Neuron (in vitro differentiated cells): ENCODE results near the gene STIM1.

ENCODE experiments used
- H2AFZ ChIP-seq: one replicate; pipeline ENCODE4 v1.6.1; 2013; ENCODE audit warnings: low read depth, mild to moderate bottlenecking, inconsistent platforms, low read length, moderate library complexity
- H3K27me3 ChIP-seq: one replicate; pipeline ENCODE4 v1.6.1; 2013; ENCODE audit warnings: low read length; ENCODE audit not compliant: insufficient read depth
- H3K36me3 ChIP-seq: one replicate; pipeline ENCODE4 v1.6.1; 2013; ENCODE audit warnings: low read length; ENCODE audit not compliant: insufficient read depth
- H3K4me1 ChIP-seq: one replicate; pipeline ENCODE4 v1.6.1; 2013; ENCODE audit warnings: low read length; ENCODE audit not compliant: insufficient read depth
- H3K4me3 ChIP-seq: 2 replicates; pipeline ENCODE4 v1.5.1; 2013; ENCODE audit warnings: mild to moderate bottlenecking, low read length, moderate library complexity
- H3K9me3 ChIP-seq: one replicate; pipeline ENCODE4 v1.6.1; 2013; ENCODE audit warnings: low read length

Gene STIM1

DNA sequence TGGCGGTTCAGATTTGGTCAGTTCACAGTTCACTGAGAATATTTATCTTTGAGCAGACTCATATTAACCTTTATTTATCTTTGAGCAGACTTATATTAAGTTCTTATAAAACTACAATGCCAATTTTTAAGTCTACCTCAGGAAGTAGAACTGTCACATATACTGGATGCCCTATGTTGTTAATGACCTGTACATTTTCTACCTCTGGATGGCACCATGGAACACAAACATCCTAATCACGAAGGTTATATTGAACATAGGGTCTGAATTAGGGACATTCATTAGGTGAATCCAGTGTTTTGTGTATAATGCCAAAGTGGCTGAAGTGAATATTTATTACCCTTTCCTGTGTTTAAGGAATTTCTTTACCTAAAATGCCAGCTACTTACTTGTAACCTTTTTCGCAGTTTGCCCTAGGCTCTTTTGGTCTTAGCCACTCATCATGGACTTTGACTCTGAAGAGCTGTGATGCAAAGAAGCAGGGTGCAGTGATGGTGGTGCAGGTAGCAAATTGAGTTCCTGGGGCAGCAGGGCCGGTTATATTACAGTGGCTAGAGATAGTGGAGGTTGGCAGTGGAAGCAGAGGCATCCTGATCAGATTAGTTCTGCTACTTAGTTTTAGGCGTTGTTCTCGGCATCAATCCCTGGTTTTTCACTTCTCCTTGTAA is 71.8 kb downstream of the STIM1 start:
- H3K9me3 ChIP-seq = no peaks in the 10 kb centered on the region

GRCh38 chr11:3929232-3929631 is 73.8 kb downstream of the STIM1 start:
- no peaks in the 10 kb centered on the region for H3K36me3 ChIP-seq
- H3K9me3 ChIP-seq = no peaks in the 10 kb centered on the region
- H3K27me3 ChIP-seq = no peaks in the 10 kb centered on the region
- H3K4me3 ChIP-seq = no peak overlapping the region
- H2AFZ ChIP-seq = no peak overlapping the region
- H3K4me1 ChIP-seq = no peaks in the 10 kb centered on the region

More for the DNA sequence above, 71.8 kb downstream of the STIM1 start:
- no peaks in the 10 kb centered on the region for H3K4me1 ChIP-seq
- H3K36me3 ChIP-seq = no peaks in the 10 kb centered on the region
- no peak overlapping the region for H2AFZ ChIP-seq
- H3K4me3 ChIP-seq = no peak overlapping the region
- H3K27me3 ChIP-seq = no peaks in the 10 kb centered on the region

DNA sequence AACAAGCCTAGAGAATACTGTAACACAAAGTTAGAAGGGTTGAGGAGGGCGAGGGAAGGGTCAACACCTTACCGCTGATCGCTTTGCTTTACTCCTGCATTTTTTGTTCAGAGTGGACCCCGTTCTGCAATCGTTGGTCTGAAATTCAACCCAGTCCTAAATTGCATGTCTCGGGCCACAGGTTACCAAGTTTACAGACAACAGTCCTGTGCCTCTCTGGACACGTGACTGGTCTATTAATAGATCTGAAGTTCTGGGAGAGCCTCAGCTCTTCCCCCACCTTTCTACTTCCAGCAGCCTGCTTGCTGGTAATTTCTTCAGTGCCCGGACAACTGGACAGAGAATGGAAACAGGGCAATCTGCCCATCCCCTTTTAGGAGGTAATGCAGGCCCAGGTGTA is 74.2 kb downstream of the STIM1 start:
- Histone ChIP-seq H3K36me3 (no peaks in the 10 kb centered on the region), H3K4me3 (no peak overlapping the region), H3K9me3 (no peaks in the 10 kb centered on the region), H3K27me3 (no peaks in the 10 kb centered on the region), H3K4me1 (no peaks in the 10 kb centered on the region), H2AFZ (no peak overlapping the region)

DNA sequence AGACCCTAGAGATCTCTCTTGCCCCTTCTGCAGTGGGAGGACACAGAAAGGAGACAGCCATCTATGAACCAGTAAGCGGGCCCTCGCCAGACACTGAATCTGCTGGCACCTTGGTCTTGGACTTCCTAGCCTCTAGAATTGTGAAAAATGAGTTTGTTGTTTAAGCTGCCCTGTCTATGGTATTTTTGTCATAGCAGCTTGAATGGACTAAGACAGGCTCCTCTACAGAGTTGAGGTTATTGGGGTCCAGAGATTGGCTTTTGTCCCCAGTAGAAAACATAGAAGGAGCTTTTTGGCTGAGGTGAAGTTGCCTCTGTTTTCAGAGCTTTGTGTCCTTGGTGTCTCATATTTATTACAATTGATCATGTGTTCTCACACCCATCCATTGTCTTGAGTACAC is 77.2 kb downstream of the STIM1 start:
- Histone ChIP-seq H3K27me3 (no peaks in the 10 kb centered on the region), H3K4me1 (no peaks in the 10 kb centered on the region), H3K9me3 (no peaks in the 10 kb centered on the region), H3K4me3 (no peak overlapping the region), H2AFZ (no peak overlapping the region), H3K36me3 (no peaks in the 10 kb centered on the region)

DNA sequence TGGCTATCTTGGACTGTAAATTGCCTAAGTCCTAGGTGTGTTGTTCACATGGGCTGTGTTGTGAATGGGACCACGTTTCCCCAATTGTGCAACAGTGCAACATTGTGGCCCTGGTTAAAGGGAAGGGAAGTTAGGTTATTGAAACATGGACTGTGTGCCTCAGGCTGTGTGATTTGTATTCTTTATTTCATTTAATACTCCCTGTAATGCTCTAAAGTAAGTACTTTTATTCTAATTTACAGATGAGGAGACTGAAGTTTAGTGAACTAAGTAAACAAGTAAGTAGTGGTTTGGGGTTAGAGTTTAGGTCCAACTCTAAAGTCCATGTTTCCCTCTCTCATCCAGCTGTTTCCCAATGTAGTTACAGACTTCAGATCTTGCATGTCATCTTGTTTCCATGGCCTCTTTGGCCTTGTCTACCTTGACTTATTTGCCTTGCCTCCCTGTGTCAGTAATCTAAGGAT is 77.7 kb downstream of the STIM1 start:
- Histone ChIP-seq H2AFZ (no peak overlapping the region), H3K36me3 (no peaks in the 10 kb centered on the region), H3K27me3 (no peaks in the 10 kb centered on the region), H3K4me1 (no peaks in the 10 kb centered on the region), H3K4me3 (no peak overlapping the region), H3K9me3 (no peaks in the 10 kb centered on the region)

- H3K4me1 ChIP-seq = no peaks in the 10 kb centered on the region
- H3K27me3 ChIP-seq = no peaks in the 10 kb centered on the region
- no peaks in the 10 kb centered on the region for H3K36me3 ChIP-seq
- no peak overlapping the region for H3K4me3 ChIP-seq
- no peak overlapping the region for H2AFZ ChIP-seq
- H3K9me3 ChIP-seq = no peaks in the 10 kb centered on the region
Observed at GRCh38 chr11:3934658-3935057, 79.2 kb downstream of the STIM1 start.

DNA sequence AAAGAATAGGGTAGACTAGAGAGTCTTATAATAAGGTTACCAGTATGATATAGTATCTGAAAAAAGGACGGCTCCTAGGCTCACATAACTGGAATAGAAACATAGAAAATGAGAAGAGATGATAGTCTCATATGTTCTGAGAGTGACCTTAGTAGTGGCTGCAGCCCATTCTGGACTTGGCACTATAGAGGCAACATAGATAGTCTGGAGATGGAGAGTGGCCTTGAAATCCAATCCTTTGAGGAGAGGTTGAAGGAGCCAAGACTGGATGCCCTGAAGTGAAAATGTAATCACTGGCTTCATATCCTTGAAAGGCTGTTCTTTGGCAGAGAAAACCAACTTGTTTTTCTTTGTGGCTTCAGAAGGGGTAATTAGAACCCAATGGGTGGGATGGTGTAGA is 81.1 kb downstream of the STIM1 start:
- Histone ChIP-seq H3K36me3 (no peaks in the 10 kb centered on the region), H3K4me3 (no peak overlapping the region), H3K9me3 (no peaks in the 10 kb centered on the region), H3K4me1 (no peaks in the 10 kb centered on the region), H3K27me3 (no peaks in the 10 kb centered on the region), H2AFZ (no peak overlapping the region)

- no peaks in the 10 kb centered on the region for H3K36me3 ChIP-seq
- no peak overlapping the region for H3K4me3 ChIP-seq
- H3K4me1 ChIP-seq = no peaks in the 10 kb centered on the region
- H3K9me3 ChIP-seq = no peaks in the 10 kb centered on the region
- H2AFZ ChIP-seq = no peak overlapping the region
- no peaks in the 10 kb centered on the region for H3K27me3 ChIP-seq
Observed at GRCh38 chr11:3939211-3939610, 83.7 kb downstream of the STIM1 start.

DNA sequence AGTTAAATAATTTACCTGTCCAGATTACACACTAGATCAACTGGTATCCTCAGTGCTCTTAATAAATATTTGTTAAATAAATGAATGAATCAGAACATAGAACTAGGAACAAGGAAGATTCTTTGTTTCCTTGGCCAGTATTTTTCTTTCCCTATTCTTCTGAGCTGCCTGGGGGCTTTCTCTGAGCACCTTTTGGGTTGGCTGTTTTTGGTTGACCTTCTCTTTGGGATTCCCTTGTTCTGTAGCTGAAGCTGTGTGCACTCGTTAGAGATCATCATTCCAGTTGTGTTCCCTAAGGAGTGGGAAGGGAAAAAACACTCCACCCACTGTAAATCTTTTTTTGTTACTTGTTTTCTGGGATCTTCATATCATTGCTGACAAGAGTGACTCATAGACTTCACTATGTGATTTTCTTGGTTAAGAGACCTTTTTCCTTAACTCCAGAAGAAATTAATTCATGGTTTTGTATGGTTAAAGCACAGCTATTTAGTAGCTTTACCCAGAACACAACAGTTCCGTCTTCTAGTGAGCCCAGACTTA is 84.3 kb downstream of the STIM1 start:
- Histone ChIP-seq H3K9me3 (no peaks in the 10 kb centered on the region), H3K36me3 (no peaks in the 10 kb centered on the region), H3K4me1 (no peaks in the 10 kb centered on the region), H3K4me3 (no peak overlapping the region), H3K27me3 (no peaks in the 10 kb centered on the region), H2AFZ (no peak overlapping the region)

DNA sequence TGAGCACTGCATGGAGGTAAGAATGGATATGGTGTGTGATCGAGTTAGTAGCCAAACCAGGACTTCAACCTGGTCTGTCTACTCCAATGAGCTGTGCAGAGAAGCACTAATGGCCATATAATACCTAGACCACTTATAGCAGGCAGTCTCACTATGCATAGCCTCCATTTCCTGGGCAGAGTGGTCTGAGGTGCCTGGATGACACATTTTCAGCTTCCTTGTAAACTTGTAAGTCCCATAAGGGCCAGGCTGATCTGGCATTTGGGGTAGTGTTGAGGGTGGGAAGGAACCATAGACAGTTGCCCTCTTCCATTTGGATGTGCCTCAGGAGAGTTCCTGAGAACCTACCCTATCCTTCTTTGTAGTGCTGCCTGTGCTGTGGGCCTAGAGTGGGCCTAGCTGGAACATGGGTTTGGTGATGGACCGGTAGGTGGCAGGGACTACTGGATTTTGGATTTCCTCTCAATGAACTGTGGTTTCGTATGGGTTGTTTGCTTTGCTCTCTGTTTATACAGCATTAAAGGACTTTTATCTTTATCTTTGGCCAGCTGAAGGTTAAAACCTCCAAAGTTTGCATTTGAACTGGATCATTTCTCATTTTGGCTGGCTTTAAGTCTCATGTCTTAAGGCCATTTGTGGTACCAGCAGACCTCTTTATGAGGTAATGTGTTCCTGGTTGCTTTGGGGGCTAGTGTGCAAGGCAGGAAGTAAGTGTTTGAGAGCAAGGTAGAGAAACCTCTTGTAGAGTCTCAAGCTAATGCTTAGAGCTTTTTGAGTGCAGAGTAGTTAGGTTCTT is 86.9 kb downstream of the STIM1 start:
- Histone ChIP-seq H3K27me3 (no peaks in the 10 kb centered on the region), H3K9me3 (no peaks in the 10 kb centered on the region), H3K36me3 (no peaks in the 10 kb centered on the region), H3K4me3 (no peak overlapping the region), H2AFZ (no peak overlapping the region), H3K4me1 (no peaks in the 10 kb centered on the region)

- H3K4me3 ChIP-seq = no peak overlapping the region
- H3K4me1 ChIP-seq = no peaks in the 10 kb centered on the region
Observed at GRCh38 chr11:3942956-3943497, 87.6 kb downstream of the STIM1 start.

GRCh38 chr11:3944198-3944597 is 88.7 kb downstream of the STIM1 start:
- H3K36me3 ChIP-seq = no peaks in the 10 kb centered on the region

More at GRCh38 chr11:3942956-3943497, 87.6 kb downstream of the STIM1 start:
- Histone ChIP-seq H3K27me3 (no peaks in the 10 kb centered on the region), H3K9me3 (no peaks in the 10 kb centered on the region), H2AFZ (no peak overlapping the region), H3K36me3 (no peaks in the 10 kb centered on the region)

GRCh38 chr11:3946455-3947017 is 91.1 kb downstream of the STIM1 start:
- H3K36me3 ChIP-seq = no peaks in the 10 kb centered on the region
- no peaks in the 10 kb centered on the region for H3K27me3 ChIP-seq
- no peaks in the 10 kb centered on the region for H3K9me3 ChIP-seq

More at GRCh38 chr11:3944198-3944597, 88.7 kb downstream of the STIM1 start:
- Histone ChIP-seq H2AFZ (no peak overlapping the region), H3K4me1 (no peaks in the 10 kb centered on the region), H3K27me3 (no peaks in the 10 kb centered on the region), H3K4me3 (no peak overlapping the region), H3K9me3 (no peaks in the 10 kb centered on the region)

More at GRCh38 chr11:3946455-3947017, 91.1 kb downstream of the STIM1 start:
- Histone ChIP-seq H2AFZ (no peak overlapping the region), H3K4me1 (peaks cover 13% of the 10 kb centered on the region), H3K4me3 (no peak overlapping the region)
